Activated CD8-positive, alpha-beta memory T cell treated with anti-CD3 and anti-CD28 coated beads, Interleukin-2, amount 10 ng/mL, durations not matched to agents 7 days and 5 days (primary cell): Measurements from ENCODE around the gene PCSK2. TPM values are rescaled to one million over a fixed set of nuclear protein-coding genes. Genes with fewer than 3 reads are reported as not detected.

Experiments
- ATAC-seq: fragments of 150-1000 bp; cut with Tn5 transposase; one replicate; pipeline ENCODE4 v1.10.0; 2021; ENCODE audit warnings: moderate library complexity
- CTCF ChIA-PET: fragments of 350-600 bp; sonication (Branson Sonifier 250); formaldehyde crosslinking; loops from one replicate; lab custom pipeline; 2021; ENCODE audit warnings: antibody characterized with exemption; lab: Charles Lee
- DNase-seq: peaks from one replicate; pipeline ENCODE4 v3.0.0-alpha.2; 2020
- H3K27ac Mint-ChIP-seq: one replicate; pipeline ENCODE4 v1.8.0; 2021; ENCODE audit warnings: mild to moderate bottlenecking, mixed read lengths
- H3K27me3 Mint-ChIP-seq: one replicate; pipeline ENCODE4 v1.8.0; 2021; ENCODE audit warnings: mixed read lengths
- H3K36me3 Mint-ChIP-seq: one replicate; pipeline ENCODE4 v1.8.0; 2021; ENCODE audit warnings: mild to moderate bottlenecking, mixed read lengths
- H3K4me1 Mint-ChIP-seq: one replicate; pipeline ENCODE4 v1.8.0; 2021; ENCODE audit warnings: mixed read lengths
- H3K4me3 Mint-ChIP-seq: one replicate; pipeline ENCODE4 v1.8.0; 2021; ENCODE audit warnings: mild to moderate bottlenecking, moderate library complexity, mixed read lengths
- H3K9me3 Mint-ChIP-seq: one replicate; pipeline ENCODE4 v1.8.0; 2022; ENCODE audit warnings: low read depth, mixed read lengths
- total RNA-seq, 2 experiments: library from RNA; stranded (reverse); gene quantifications; one replicate each; pipeline ENCODE4 v1.2.3, GENCODE V29; 2021

The PCSK2 gene
- total RNA-seq, 2 experiments from 2014 or later: not detected

GRCh38 chr20:17530153-17530552 lies 303.3 kb downstream of the PCSK2 start:
- peaks cover 16% of the 10 kb centered on the region for H3K27me3 Mint-ChIP-seq
- H3K36me3 Mint-ChIP-seq: no peaks in the 10 kb centered on the region
- peak overlapping the region; percentile 56 for H3K4me3 Mint-ChIP-seq
- H3K27ac Mint-ChIP-seq: peak overlapping the region; percentile 62
- H3K4me1 Mint-ChIP-seq: peaks cover 32% of the 10 kb centered on the region
- ATAC-seq: no peak
- CTCF ChIA-PET: interaction anchor here (1.3 to 5.1 kb wide), 6 partner anchors 17 to 152 kb away, joined by 3 to 37 read pairs (median 6); partner anchors contain the start of gene RRBP1
- H3K9me3 Mint-ChIP-seq: no peaks in the 10 kb centered on the region
- no peak for DNase-seq

GRCh38 chr20:17530716-17531664 lies 304.1 kb downstream of the PCSK2 start, which contains the start of gene BFSP1:
Gene BFSP1 (minus strand): TSS chr20:17531379. CDS start chr20:17531329, 50 bp downstream.
- peak; percentile 71 for DNase-seq
- CTCF ChIA-PET: interaction anchor here (0.8 to 5.1 kb wide), 12 partner anchors 14 to 459 kb away, joined by 3 to 37 read pairs (median 4); partner anchors contain the start of gene RRBP1

GRCh38 chr20:17531665-17532025 lies 304.8 kb downstream of the PCSK2 start:
- Mint-ChIP-seq H3K27ac (peak overlapping the region; percentile 92), H3K36me3 (no peaks in the 10 kb centered on the region), H3K27me3 (peaks cover 15% of the 10 kb centered on the region), H3K4me1 (peaks cover 30% of the 10 kb centered on the region), H3K4me3 (peak overlapping the region; percentile 84), H3K9me3 (no peaks in the 10 kb centered on the region)
- CTCF ChIA-PET: interaction anchor here (0.8 to 5.1 kb wide), 9 partner anchors 15 to 458 kb away, joined by 3 to 37 read pairs (median 3); partner anchors contain the start of gene RRBP1
- DNase-seq (no peak), ATAC-seq (no peak)

More at GRCh38 chr20:17530716-17531664, 304.1 kb downstream of the PCSK2 start, which contains the start of gene BFSP1:
- peak within 1 kb of the TSS; percentile 84 for H3K4me3 Mint-ChIP-seq
- no peaks in the 10 kb centered on the region for H3K9me3 Mint-ChIP-seq
- no peaks in the 10 kb centered on the region for H3K36me3 Mint-ChIP-seq
- ATAC-seq: peak; percentile 81
- H3K27me3 Mint-ChIP-seq: peaks cover 16% of the 10 kb centered on the region
- peak within 1 kb of the TSS; percentile 92 for H3K27ac Mint-ChIP-seq
- H3K4me1 Mint-ChIP-seq: peaks cover 28% of the 10 kb centered on the region

- CTCF ChIA-PET: interaction anchor here (0.9 to 5.1 kb wide), 10 partner anchors 28 to 463 kb away, joined by 3 to 37 read pairs (median 3); partner anchors contain the start of gene DSTN
- no peaks in the 10 kb centered on the region for H3K36me3 Mint-ChIP-seq
- peaks cover 46% of the 10 kb centered on the region for H3K4me1 Mint-ChIP-seq
Measured at GRCh38 chr20:17533396-17533795, 306.6 kb downstream of the PCSK2 start.

GRCh38 chr20:17534077-17534476 lies 307.2 kb downstream of the PCSK2 start:
- Mint-ChIP-seq H3K36me3 (no peaks in the 10 kb centered on the region), H3K4me1 (peaks cover 51% of the 10 kb centered on the region), H3K4me3 (no peak overlapping the region), H3K27me3 (peaks cover 22% of the 10 kb centered on the region), H3K9me3 (no peaks in the 10 kb centered on the region), H3K27ac (no peak overlapping the region)
- no peak for DNase-seq
- CTCF ChIA-PET: interaction anchor here (1.3 to 5.1 kb wide), 4 partner anchors 29 to 364 kb away, joined by 3 to 49 read pairs (median 21); no protein-coding TSS in a partner anchor
- ATAC-seq: no peak

More at GRCh38 chr20:17533396-17533795, 306.6 kb downstream of the PCSK2 start:
- peaks cover 16% of the 10 kb centered on the region for H3K27me3 Mint-ChIP-seq
- H3K9me3 Mint-ChIP-seq: no peaks in the 10 kb centered on the region
- ATAC-seq (peak; percentile 43), DNase-seq (peak; percentile 50)
- peak overlapping the region; percentile 35 for H3K27ac Mint-ChIP-seq
- no peak overlapping the region for H3K4me3 Mint-ChIP-seq
